GM12892 (cell line): ENCODE data around the gene MTHFR.

ENCODE experiments used
- POLR2A ChIP-seq: IDR thresholded peaks from 2 replicates; pipeline ENCODE4 v1.6.1; 2011; ENCODE audit warnings: low read depth, low read length, control low read depth
- POLR2AphosphoS5 ChIP-seq: IDR thresholded peaks from 2 replicates; pipeline ENCODE4 v1.6.1; 2011; ENCODE audit warnings: low read depth, low read length, control low read depth
- TAF1 ChIP-seq: IDR thresholded peaks from 2 replicates; pipeline ENCODE4 v1.6.1; 2011; ENCODE audit warnings: low read depth, mild to moderate bottlenecking, control low read depth, low read length, borderline replicate concordance

DNA sequence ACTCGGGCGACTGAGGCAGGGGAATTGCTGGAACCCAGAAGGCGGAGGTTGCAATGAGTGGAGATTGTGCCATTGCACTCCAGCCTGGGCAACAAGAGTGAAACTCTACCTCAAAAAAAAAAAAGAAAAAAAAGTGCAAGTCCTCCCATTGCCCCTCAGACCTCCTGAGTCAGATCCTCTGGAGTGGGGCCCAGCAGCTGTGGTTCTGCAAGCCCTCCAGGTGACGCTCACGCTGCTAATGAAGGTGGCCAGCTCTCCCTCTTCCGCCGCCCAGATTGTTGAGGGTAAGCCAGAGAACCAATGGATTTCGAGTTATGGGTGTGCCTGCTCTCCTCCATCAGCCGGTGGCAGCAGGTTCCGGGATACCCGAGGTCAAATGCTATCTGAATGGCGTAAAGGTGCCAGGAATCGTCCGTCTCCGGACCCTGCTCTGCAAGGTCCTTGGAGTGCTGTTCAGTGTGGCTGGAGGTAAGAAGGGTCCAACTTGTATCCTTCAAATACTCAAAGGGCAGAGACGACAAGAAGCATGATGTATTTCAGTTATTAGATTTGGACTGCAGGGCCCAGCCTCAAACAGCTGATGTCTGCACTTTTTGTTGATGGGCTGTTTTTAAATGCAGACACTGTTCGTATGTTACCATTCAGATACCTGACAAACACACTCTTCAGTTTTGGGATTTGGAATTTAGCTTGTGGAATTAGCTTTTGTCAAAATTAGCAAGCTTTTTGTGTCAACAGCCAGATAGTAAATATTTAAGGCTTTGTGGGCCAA, 17.8 kb upstream of the MTHFR start:
- TF ChIP-seq POLR2AphosphoS5: no peak
- no peak for TF ChIP-seq POLR2A
- no peak for TF ChIP-seq TAF1
